AG04449 (cell line): ENCODE data around the gene PEX5L.

ENCODE experiments used
- CTCF ChIA-PET: fragments of 350-600 bp; formaldehyde crosslinking; extraction: SDS; loops from one replicate; lab custom pipeline; 2021; ENCODE audit warnings: antibody characterized with exemption; lab: Yijun Ruan, JAX
- POLR2A ChIA-PET: fragments of 400-600, 350-600 bp; formaldehyde crosslinking; extraction: SDS; loops from one replicate; lab custom pipeline; 2020; ENCODE audit warnings: antibody characterized with exemption, inconsistent platforms; lab: Yijun Ruan, JAX
- DNase-seq: peaks from one replicate; pipeline ENCODE4 v3.0.0-alpha.2; 2010; ENCODE audit warnings: low read depth, low spot score
- H3K4me3 ChIP-seq: 2 replicates; pipeline ENCODE4 v1.5.1; 2011; ENCODE audit warnings: low read depth, mild to moderate bottlenecking, control low read depth, low read length
- CTCF ChIP-seq: IDR thresholded peaks from one replicate; pipeline ENCODE4 v1.5.1; 2011; ENCODE audit warnings: mild to moderate bottlenecking, moderate library complexity, low read length, control low read depth, inconsistent platforms; ENCODE audit not compliant: insufficient read depth; ENCODE audit errors: missing control alignments

The PEX5L gene

GRCh38 chr3:179962629-179963387 is 73.9 kb downstream of the PEX5L start:
- TF ChIP-seq CTCF, result no peak
- DNase-seq, result no peak
- POLR2A ChIA-PET, result no interaction called here
- no peak overlapping the region for H3K4me3 ChIP-seq
- CTCF ChIA-PET, result no interaction called here

DNA sequence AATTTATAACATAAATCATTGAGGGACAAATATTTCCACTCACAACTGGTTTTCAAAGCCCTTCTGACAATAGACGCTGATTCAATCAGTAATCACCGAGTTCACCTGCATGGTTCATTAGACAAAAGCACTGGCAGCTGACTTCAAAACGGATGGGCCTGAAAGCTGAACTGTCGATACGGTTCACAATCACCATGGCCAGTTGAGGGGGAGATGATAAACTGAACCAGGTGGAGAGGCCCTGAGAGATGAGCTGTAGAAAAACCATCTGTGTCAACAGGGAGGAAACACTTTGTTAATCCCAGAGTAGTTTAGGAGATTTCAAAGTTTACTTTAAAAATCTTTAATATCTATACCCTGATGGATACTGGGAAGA is 75.0 kb downstream of the PEX5L start:
- CTCF ChIA-PET, result no interaction called here
- POLR2A ChIA-PET, result no interaction called here
- H3K4me3 ChIP-seq, result no peak overlapping the region
- no peak for TF ChIP-seq CTCF
- no peak for DNase-seq

GRCh38 chr3:179961071-179961702 is 75.5 kb downstream of the PEX5L start:
- ChIA-PET POLR2A (no interaction called here), CTCF (no interaction called here)
- DNase-seq, result no peak
- no peak for TF ChIP-seq CTCF
- H3K4me3 ChIP-seq, result no peak overlapping the region

DNA sequence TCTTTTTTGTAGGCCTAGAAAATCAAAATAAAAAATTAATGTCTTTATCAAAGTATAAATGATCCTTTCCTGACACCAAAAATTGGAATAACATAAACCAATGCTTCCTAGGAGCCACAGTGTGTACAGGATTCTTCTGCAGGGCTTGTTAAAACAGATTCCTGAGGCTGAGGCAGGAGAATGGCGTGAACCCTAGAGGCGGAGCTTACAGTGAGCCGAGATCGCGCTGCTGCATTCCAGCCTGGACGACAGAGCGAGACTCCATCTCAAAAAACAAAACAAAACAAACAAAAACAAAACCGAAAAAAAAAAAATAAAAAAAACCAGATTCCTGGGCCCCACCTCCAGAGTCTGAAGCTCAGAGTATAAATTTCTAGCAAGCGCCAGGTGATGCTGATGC is 78.0 kb downstream of the PEX5L start:
- no peak for TF ChIP-seq CTCF
- CTCF ChIA-PET, result no interaction called here
- no peak overlapping the region for H3K4me3 ChIP-seq
- POLR2A ChIA-PET, result no interaction called here
- no peak for DNase-seq

DNA sequence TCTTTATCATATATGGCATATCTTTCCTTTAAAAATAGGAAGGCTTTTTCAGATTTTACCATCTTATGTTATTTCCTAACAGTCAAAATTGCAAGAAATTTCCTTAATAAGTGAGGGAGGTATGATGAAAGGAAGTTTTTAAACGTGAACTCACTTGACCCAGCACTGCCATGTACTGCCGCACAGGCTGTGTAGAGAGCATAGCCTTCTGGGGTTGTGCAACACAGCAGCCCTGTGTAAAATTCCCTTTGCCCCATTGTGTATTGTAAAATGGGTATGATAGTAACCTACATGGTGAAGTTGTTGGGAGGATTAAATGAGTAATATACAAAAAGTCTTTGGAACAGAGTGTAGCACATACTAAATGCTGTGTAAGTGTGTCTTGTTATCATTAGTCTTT is 78.6 kb downstream of the PEX5L start:
- ChIA-PET POLR2A (no interaction called here), CTCF (no interaction called here)
- no peak for DNase-seq
- no peak overlapping the region for H3K4me3 ChIP-seq
- no peak for TF ChIP-seq CTCF

DNA sequence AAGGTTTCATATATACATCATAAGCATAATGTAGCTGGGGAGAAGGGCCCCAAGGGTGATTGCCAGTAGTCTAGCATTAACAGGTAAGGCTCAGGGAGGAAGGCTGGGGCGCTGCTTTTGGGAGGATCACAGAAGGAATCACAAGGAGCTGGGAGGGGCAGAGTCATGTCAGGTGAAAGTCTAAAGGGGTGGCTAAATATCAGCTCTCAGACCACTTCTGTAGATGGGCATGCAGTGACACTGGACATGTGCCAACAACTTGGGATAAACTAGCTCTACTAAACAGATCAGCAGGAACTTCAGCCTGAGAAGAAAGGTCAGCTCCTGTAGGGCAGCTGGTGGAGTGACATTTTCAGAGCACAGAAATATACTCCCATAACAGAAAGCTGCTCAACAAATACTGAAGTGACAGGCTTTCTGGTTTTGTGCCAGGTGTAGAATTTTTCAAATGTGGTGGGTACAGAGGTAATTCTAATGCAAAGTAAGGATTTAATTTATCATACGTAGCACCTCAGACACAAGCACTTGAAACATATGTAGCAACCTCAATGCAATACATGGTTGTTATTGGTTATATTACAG is 79.4 kb downstream of the PEX5L start:
- ChIA-PET CTCF (no interaction called here), POLR2A (no interaction called here)
- no peak for DNase-seq
- no peak overlapping the region for H3K4me3 ChIP-seq
- no peak for TF ChIP-seq CTCF
